ENCODE results near the gene F8.
"Not testable (repeated sequence)": the region's sequence is repeated elsewhere in the genome, so short reads cannot be mapped to it uniquely, and the experiment has no call there.

Gene F8

DNA sequence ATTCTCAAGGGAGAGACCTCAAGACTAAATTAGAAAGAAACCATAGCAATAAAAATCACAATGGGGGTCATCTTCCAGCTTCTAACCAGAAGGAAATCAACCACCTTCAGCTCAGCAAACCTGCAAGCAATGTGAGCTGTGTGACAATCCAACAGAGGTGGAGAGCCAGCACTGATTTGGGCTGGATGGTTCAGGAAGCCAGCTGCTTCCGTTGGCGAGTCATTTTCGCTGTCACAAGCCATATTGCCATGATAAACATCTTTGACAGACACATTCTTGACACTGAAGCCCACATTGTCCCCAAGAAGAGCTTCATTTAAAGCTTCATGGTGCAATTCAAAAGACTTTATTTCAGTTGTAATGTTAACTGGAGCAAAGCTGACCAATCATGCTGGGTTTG lies 113.7 kb downstream of the F8 start:
- no peaks in the 10 kb centered on the region for H3K27me3 ChIP-seq (ENCODE audit: insufficient read depth, low read length)
- 96% methylated on average over 3 of the region's 3 CpGs for WGBS
- no peak overlapping the region for H3K4me3 ChIP-seq (ENCODE audit: low read length)
- no peak overlapping the region for H3K9ac ChIP-seq (ENCODE audit: low read depth, low read length)
- H3K36me3 ChIP-seq (ENCODE audit: insufficient read depth, low read length): no peaks in the 10 kb centered on the region
- peaks cover 4% of the 10 kb centered on the region; the same call in 1 of the 2 replicates for H3K9me3 ChIP-seq (ENCODE audit: insufficient read depth, low read depth, low read length)
- no peak overlapping the region for H3K27ac ChIP-seq (ENCODE audit: low read depth, low read length)
- H3K4me1 ChIP-seq (ENCODE audit: insufficient read depth, low read length): no peaks in the 10 kb centered on the region

DNA sequence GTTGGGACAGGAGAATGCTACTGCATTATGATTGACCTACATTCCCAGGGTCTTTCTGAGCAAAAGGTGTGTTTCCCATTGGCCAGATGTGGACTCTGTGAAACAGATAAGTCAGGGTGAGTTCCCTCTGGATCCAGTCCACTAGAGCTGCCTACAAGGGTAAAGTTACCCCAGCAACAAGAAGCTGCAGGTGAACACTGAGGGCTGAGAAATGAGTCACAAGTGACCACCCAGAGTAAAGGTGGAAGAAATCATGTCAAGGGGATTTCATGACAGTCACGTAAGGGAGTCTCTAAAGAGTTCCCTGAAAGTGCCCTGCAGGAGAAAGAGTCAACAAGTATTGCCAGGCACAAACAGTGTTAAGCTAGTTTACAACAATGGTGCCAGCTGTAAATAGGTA lies 120.1 kb downstream of the F8 start:
- no peak overlapping the region for H3K27ac ChIP-seq (ENCODE audit: low read depth, low read length)
- H3K4me1 ChIP-seq (ENCODE audit: insufficient read depth, low read length): no peaks in the 10 kb centered on the region
- WGBS: 75% methylated on average over 1 of the region's 1 CpG
- H3K9me3 ChIP-seq (ENCODE audit: insufficient read depth, low read depth, low read length): no peaks in the 10 kb centered on the region
- H3K36me3 ChIP-seq (ENCODE audit: insufficient read depth, low read length): no peaks in the 10 kb centered on the region
- H3K9ac ChIP-seq (ENCODE audit: low read depth, low read length): no peak overlapping the region
- no peak overlapping the region for H3K4me3 ChIP-seq (ENCODE audit: low read length)
- no peaks in the 10 kb centered on the region; the same call in none of the 2 replicates for H3K27me3 ChIP-seq (ENCODE audit: insufficient read depth, low read length)

DNA sequence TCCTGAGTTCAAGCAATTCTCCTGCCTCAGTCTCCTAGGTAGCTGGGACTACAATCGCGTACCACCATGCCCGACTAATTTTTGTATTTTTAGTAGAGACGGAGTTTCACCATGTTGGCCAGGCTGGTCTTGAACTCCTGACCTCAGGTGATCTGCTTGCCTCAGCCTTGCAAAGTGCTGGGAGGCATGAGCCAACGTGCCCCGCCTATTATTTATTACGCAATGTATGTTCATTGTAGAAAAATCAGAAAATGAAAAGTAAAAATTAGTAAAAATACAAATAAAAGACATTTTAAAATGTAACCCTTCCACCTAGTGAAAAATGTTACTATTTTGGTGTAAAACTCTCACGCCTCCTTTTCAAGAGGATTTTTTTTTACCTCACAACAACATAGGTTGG lies 122.2 kb downstream of the F8 start:
- Histone ChIP-seq H3K36me3 (ENCODE audit: insufficient read depth, low read length) (no peaks in the 10 kb centered on the region), H3K9ac (ENCODE audit: low read depth, low read length) (no peak overlapping the region), H3K9me3 (ENCODE audit: insufficient read depth, low read depth, low read length) (no peaks in the 10 kb centered on the region), H3K27me3 (ENCODE audit: insufficient read depth, low read length) (no peaks in the 10 kb centered on the region; the same call in none of the 2 replicates), H3K4me3 (ENCODE audit: low read length) (no peak overlapping the region), H3K27ac (ENCODE audit: low read depth, low read length) (no peak overlapping the region), H3K4me1 (ENCODE audit: insufficient read depth, low read length) (no peaks in the 10 kb centered on the region)
- 97% methylated on average over 5 of the region's 8 CpGs for WGBS

DNA sequence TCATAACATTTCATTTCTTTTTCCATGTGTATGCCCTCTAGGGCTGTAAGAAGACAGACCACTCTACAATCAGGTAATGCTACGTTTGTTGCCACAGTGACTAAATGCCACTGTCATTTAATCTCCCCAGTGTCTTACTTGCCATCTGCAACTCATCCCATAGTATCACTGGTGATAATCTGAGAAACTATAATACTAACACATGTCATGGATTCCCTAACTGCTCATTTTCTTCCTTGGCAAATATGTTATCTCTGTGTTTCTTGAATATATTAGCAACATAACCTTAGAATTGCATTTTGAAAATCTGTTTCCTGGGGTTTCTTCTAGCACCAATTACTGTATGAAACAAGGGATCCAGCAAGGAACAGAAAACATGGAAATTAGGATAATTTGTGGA lies 130.2 kb downstream of the F8 start:
- H3K27ac ChIP-seq (ENCODE audit: low read depth, low read length): no peak overlapping the region
- no peak overlapping the region for H3K4me3 ChIP-seq (ENCODE audit: low read length)
- 96% methylated on average over 1 of the region's 1 CpG for WGBS
- H3K36me3 ChIP-seq (ENCODE audit: insufficient read depth, low read length): no peaks in the 10 kb centered on the region
- H3K9me3 ChIP-seq (ENCODE audit: insufficient read depth, low read depth, low read length): no peaks in the 10 kb centered on the region
- H3K9ac ChIP-seq (ENCODE audit: low read depth, low read length): no peak overlapping the region
- no peaks in the 10 kb centered on the region for H3K4me1 ChIP-seq (ENCODE audit: insufficient read depth, low read length)
- no peaks in the 10 kb centered on the region for H3K27me3 ChIP-seq (ENCODE audit: insufficient read depth, low read length)

DNA sequence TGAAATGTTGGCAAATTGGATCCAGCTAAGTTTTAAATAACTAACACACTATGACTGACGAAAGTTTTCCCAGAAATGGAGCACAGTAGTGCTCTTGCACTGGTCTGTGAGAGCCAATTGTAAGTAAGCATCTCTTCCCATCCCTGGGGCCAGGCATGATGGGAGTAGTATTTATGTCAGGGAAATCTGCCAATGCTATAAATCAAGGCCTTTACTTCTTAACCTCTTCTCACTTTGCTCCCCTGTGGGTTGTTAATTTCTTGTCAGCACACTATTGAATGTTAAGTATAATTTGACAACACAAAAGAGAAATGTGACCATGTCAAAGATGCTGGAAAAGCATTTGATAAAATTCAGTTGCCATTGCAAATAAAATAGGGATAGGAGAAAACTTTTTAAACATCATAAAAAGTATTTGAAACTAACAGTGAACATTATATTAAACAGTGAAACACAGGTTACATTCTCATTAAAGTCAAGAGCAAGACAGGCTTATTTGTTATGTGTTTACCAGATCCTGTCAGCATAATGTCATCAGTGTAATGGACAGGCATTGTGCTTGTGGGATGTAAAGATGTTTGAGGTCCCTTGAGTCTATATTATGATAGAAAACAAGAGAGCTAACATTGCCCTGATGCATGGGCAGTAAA lies 131.4 kb downstream of the F8 start:
- H3K4me3 ChIP-seq (ENCODE audit: low read length): no peak overlapping the region
- H3K36me3 ChIP-seq (ENCODE audit: insufficient read depth, low read length): no peaks in the 10 kb centered on the region
- no peak overlapping the region for H3K27ac ChIP-seq (ENCODE audit: low read depth, low read length)
- no peaks in the 10 kb centered on the region for H3K27me3 ChIP-seq (ENCODE audit: insufficient read depth, low read length)
- H3K4me1 ChIP-seq (ENCODE audit: insufficient read depth, low read length): no peaks in the 10 kb centered on the region
- H3K9ac ChIP-seq (ENCODE audit: low read depth, low read length): no peak overlapping the region
- no peaks in the 10 kb centered on the region for H3K9me3 ChIP-seq (ENCODE audit: insufficient read depth, low read depth, low read length)
- WGBS: 89% methylated on average over 1 of the region's 1 CpG

DNA sequence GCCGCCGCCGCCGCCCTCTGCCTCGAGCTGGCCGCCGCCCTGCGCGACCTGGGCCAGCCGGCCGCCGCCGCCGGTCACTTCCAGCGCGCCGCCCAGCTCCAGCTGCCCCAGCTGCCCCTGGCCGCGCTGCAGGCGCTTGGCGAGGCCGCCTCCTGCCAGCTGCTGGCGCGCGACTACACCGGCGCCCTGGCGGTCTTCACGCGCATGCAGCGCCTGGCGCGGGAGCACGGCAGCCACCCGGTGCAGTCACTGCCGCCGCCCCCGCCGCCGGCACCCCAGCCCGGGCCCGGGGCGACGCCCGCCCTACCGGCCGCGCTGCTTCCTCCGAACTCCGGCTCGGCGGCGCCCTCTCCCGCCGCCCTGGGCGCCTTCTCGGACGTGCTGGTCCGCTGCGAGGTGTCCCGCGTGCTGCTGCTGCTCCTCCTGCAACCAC lies 135.7 kb downstream of the F8 start:
- WGBS: no CpG with 5 or more reads among the region's 62 CpGs
- H3K4me1 ChIP-seq (ENCODE audit: insufficient read depth, low read length): not testable (repeated sequence)

DNA sequence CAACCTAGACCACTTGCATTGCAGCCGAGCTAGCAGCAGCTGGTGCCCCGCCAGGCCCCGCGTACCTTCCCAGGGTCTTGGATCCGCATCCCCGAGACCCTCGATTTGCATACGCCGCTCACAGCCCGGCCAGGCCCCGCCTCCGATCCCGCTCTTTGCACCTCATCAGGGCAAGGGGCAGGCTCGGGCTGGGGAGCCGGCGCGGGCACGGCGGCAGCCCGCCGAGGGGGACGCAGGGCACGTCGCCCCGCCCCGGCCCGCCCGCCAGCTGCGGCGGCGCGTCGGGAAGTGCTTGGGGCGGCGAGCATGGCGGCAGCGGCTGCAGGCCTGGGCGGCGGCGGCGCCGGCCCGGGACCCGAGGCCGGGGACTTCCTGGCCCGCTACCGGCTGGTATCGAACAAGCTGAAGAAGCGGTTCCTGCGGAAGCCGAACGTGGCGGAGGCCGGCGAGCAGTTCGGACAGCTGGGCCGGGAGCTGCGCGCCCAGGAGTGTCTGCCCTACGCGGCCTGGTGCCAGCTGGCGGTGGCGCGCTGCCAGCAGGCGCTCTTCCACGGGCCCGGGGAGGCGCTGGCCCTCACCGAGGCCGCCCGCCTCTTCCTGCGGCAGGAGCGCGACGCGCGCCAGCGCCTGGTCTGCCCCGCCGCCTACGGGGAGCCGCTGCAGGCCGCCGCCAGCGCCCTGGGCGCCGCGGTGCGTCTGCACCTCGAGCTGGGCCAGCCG lies 136.3 kb downstream of the F8 start, which contains the start of gene F8A1:
Gene F8A1 (plus strand): TSS at position 287 of the 720 bp plus-strand sequence. CDS start 20 bp downstream, at position 307.
- H3K4me1 ChIP-seq (ENCODE audit: insufficient read depth, low read length); H3K27ac ChIP-seq (ENCODE audit: low read depth, low read length); H3K27me3 ChIP-seq (ENCODE audit: insufficient read depth, low read length); H3K9ac ChIP-seq (ENCODE audit: low read depth, low read length); H3K4me3 ChIP-seq (ENCODE audit: low read length); H3K36me3 ChIP-seq (ENCODE audit: insufficient read depth, low read length); H3K9me3 ChIP-seq (ENCODE audit: insufficient read depth, low read depth, low read length): not testable (repeated sequence)
- no CpG with 5 or more reads among the region's 91 CpGs for WGBS

More for the DNA sequence above, 135.7 kb downstream of the F8 start:
- H3K36me3 ChIP-seq (ENCODE audit: insufficient read depth, low read length); H3K27me3 ChIP-seq (ENCODE audit: insufficient read depth, low read length); H3K27ac ChIP-seq (ENCODE audit: low read depth, low read length); H3K9ac ChIP-seq (ENCODE audit: low read depth, low read length); H3K9me3 ChIP-seq (ENCODE audit: insufficient read depth, low read depth, low read length); H3K4me3 ChIP-seq (ENCODE audit: low read length): not testable (repeated sequence)

DNA sequence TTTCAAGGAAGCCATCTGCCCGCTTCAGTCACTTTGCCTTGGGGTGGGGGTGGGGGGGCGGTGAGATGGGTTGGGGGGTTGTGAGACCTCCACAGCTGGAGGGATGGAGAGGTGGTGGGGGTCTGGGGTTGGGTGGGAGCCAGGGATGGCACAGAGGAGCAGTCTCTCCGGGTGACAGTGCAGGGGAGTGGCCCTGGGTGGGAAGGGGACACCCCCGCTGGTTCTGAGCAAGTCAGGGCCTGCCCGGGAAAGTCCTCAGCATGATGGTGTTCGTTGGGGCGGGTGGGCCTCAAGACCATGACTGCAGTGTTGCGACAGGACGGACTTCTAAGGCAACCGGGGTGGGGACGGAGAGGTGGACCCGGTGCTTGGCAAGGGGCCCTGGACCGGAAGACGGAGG lies 137.0 kb downstream of the F8 start:
- H3K9ac ChIP-seq (ENCODE audit: low read depth, low read length); H3K4me1 ChIP-seq (ENCODE audit: insufficient read depth, low read length): not testable (repeated sequence)

DNA sequence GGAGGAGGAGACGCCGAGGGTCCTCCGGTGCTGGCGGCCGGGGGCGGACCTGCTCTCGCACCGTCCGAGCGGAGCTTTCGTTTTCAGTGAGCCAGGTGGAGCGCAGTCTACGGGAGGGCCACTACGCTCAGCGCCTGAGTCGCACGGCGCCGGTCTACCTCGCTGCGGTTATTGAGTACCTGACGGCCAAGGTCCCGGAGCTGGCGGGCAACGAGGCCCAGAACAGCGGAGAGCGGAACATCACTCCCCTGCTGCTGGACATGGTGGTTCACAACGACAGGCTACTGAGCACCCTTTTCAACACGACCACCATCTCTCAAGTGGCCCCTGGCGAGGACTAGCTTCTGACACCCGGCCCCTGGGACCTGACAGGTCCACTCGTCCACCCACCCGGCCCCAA lies 137.5 kb downstream of the F8 start:
- not testable (repeated sequence) for H3K9me3 ChIP-seq (ENCODE audit: insufficient read depth, low read depth, low read length); H3K4me3 ChIP-seq (ENCODE audit: low read length); H3K4me1 ChIP-seq (ENCODE audit: insufficient read depth, low read length); H3K36me3 ChIP-seq (ENCODE audit: insufficient read depth, low read length); H3K9ac ChIP-seq (ENCODE audit: low read depth, low read length); H3K27ac ChIP-seq (ENCODE audit: low read depth, low read length); H3K27me3 ChIP-seq (ENCODE audit: insufficient read depth, low read length)
- no CpG with 5 or more reads among the region's 33 CpGs for WGBS

More for the DNA sequence above, 137.0 kb downstream of the F8 start:
- not testable (repeated sequence) for H3K27ac ChIP-seq (ENCODE audit: low read depth, low read length); H3K27me3 ChIP-seq (ENCODE audit: insufficient read depth, low read length); H3K4me3 ChIP-seq (ENCODE audit: low read length); H3K36me3 ChIP-seq (ENCODE audit: insufficient read depth, low read length); H3K9me3 ChIP-seq (ENCODE audit: insufficient read depth, low read depth, low read length)
- 83% methylated on average over 1 of the region's 14 CpGs for WGBS

DNA sequence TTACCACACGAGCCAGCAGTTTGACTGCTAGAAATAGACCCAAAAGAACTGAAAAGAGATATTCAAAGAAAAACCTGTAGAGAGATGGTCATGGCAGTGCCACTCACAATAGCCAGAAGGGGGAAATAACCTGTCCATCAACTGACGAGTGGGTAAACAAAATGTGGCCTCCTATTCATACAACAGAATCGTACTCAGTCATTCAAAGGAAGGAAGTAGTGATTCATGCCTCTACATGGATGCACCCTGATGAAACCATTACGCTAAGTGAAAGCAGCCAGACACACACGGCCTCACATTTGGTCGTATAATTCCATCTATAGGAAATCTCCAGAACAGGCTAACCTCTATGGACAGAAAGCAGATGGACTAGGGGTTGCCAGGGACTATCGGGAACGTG lies 138.5 kb downstream of the F8 start:
- not testable (repeated sequence) for H3K27ac ChIP-seq (ENCODE audit: low read depth, low read length); H3K4me1 ChIP-seq (ENCODE audit: insufficient read depth, low read length); H3K27me3 ChIP-seq (ENCODE audit: insufficient read depth, low read length); H3K9me3 ChIP-seq (ENCODE audit: insufficient read depth, low read depth, low read length); H3K36me3 ChIP-seq (ENCODE audit: insufficient read depth, low read length); H3K4me3 ChIP-seq (ENCODE audit: low read length); H3K9ac ChIP-seq (ENCODE audit: low read depth, low read length)
- no CpG with 5 or more reads among the region's 8 CpGs for WGBS

DNA sequence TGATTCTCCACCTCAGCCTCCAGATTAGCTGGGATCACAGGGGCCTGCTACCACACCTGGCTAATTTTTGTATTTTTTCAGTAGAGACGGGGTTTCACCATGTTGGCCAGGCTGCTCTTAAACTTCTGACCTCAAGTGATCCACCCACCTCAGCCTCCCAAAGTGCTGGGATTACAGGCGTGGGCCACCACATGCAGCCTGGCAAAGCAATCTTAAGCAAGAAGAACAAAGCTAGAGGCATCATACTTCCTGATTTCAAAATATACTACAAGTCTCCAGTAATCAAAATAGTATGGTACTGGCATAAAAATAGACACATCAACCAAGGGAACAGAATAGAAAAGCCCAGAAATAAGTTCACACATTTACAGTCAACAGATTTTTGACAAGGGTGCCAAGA lies 149.2 kb downstream of the F8 start:
- Histone ChIP-seq H3K9ac (ENCODE audit: low read depth, low read length) (no peak overlapping the region), H3K27me3 (ENCODE audit: insufficient read depth, low read length) (no peaks in the 10 kb centered on the region), H3K9me3 (ENCODE audit: insufficient read depth, low read depth, low read length) (no peaks in the 10 kb centered on the region), H3K4me3 (ENCODE audit: low read length) (no peak overlapping the region), H3K4me1 (ENCODE audit: insufficient read depth, low read length) (no peaks in the 10 kb centered on the region), H3K36me3 (ENCODE audit: insufficient read depth, low read length) (no peaks in the 10 kb centered on the region), H3K27ac (ENCODE audit: low read depth, low read length) (no peak overlapping the region)
- 82% methylated on average over 2 of the region's 2 CpGs for WGBS
